Activated B cell treated with CpG ODN at 0.5 μM for 24 hours (primary cell): ENCODE data around the gene PIGM. TPM values are rescaled to one million over a fixed set of nuclear protein-coding genes. Genes with fewer than 3 reads are reported as not detected.

Experiments used
- ATAC-seq: fragments of 200-7000 bp; cut with Tn5 transposase; one replicate; pipeline ENCODE4 v1.10.0; 2021; ENCODE audit warnings: low read depth, mild to moderate bottlenecking, moderate library complexity
- CTCF ChIA-PET: fragments of 350-600 bp; sonication (Branson Sonifier 250); formaldehyde crosslinking; loops from one replicate; lab custom pipeline; 2021; ENCODE audit warnings: antibody characterized with exemption; lab: Charles Lee
- POLR2A ChIA-PET: fragments of 350-600 bp; sonication (Branson Sonifier 250); formaldehyde crosslinking; loops from one replicate; lab custom pipeline; 2021; ENCODE audit warnings: antibody characterized with exemption; lab: Charles Lee
- DNase-seq: peaks from one replicate; pipeline ENCODE4 v3.0.0; 2022
- H3K27ac Mint-ChIP-seq: one replicate; pipeline ENCODE4 v1.8.0; 2020; ENCODE audit warnings: mixed read lengths
- H3K27me3 Mint-ChIP-seq: one replicate; pipeline ENCODE4 v1.8.0; 2021; ENCODE audit warnings: mixed read lengths
- H3K36me3 Mint-ChIP-seq: one replicate; pipeline ENCODE4 v1.8.0; 2021; ENCODE audit warnings: low read depth, mixed read lengths
- H3K4me1 Mint-ChIP-seq: one replicate; pipeline ENCODE4 v1.8.0; 2021; ENCODE audit warnings: mixed read lengths
- H3K4me3 Mint-ChIP-seq: one replicate; pipeline ENCODE4 v1.8.0; 2020; ENCODE audit warnings: mild to moderate bottlenecking, mixed read lengths
- H3K9me3 Mint-ChIP-seq: one replicate; pipeline ENCODE4 v1.8.0; 2020; ENCODE audit warnings: mixed read lengths
- CTCF ChIP-seq: fragments of 200-600 bp; IDR thresholded peaks from one replicate; pipeline ENCODE4 v1.8.0; 2022; ENCODE audit warnings: antibody characterized with exemption, mild to moderate bottlenecking
- intact Hi-C: fragments of 100-400 bp; cut with micrococcal nuclease; formaldehyde crosslinking; loops from one replicate; pipeline ENCODE4 v1.15.1; 2024
- total RNA-seq: library from RNA; stranded (reverse); gene quantifications from 2 replicates; pipeline ENCODE4 v1.2.3, GENCODE V29; 2022

PIGM gene
- total RNA-seq, 1 donor from 2014 or later: 5.3 TPM

GRCh38 chr1:160040476-160040875, 8.7 kb upstream of the PIGM start:
- Mint-ChIP-seq H3K9me3 (no peaks in the 10 kb centered on the region), H3K4me1 (no peaks in the 10 kb centered on the region), H3K27me3 (peaks cover 8% of the 10 kb centered on the region), H3K27ac (no peak overlapping the region), H3K4me3 (no peak overlapping the region), H3K36me3 (no peaks in the 10 kb centered on the region)
- ChIA-PET CTCF (interaction anchor here (1.6 kb wide), 1 partner anchor 33 kb away, joined by 5 read pairs; no protein-coding TSS in a partner anchor), POLR2A (no interaction called here)
- no peak for ATAC-seq
- no peak for DNase-seq
- no peak for TF ChIP-seq CTCF
- intact Hi-C loops: no loop called here

GRCh38 chr1:160032165-160032820, 503 bp upstream of the PIGM start:
- Mint-ChIP-seq H3K27me3 (no peaks in the 10 kb centered on the region), H3K27ac (peak overlapping the region; percentile 82), H3K9me3 (no peaks in the 10 kb centered on the region), H3K4me1 (peaks cover 26% of the 10 kb centered on the region), H3K36me3 (peaks cover 6% of the 10 kb centered on the region), H3K4me3 (peak overlapping the region; percentile 97)
- ChIA-PET POLR2A (interaction anchor here (0.7 to 1.5 kb wide), 2 partner anchors 14 to 67 kb away, joined by 3 read pairs; partner anchors contain the start of gene IGSF8), CTCF (interaction anchor here (0.8 to 4.6 kb wide), 3 partner anchors 14 to 46 kb away, joined by 6 to 22 read pairs (median 13); no protein-coding TSS in a partner anchor)
- no peak for DNase-seq
- no peak for TF ChIP-seq CTCF
- intact Hi-C loops: no loop called here
- peak; percentile 14 for ATAC-seq

GRCh38 chr1:160030657-160031364, 979 bp downstream of the PIGM start:
- Mint-ChIP-seq H3K27me3 (no peaks in the 10 kb centered on the region), H3K27ac (peak overlapping the region; percentile 82), H3K9me3 (no peaks in the 10 kb centered on the region), H3K4me3 (peak overlapping the region; percentile 97), H3K4me1 (peaks cover 26% of the 10 kb centered on the region), H3K36me3 (peaks cover 6% of the 10 kb centered on the region)
- DNase-seq (no peak), ATAC-seq (no peak)
- no peak for TF ChIP-seq CTCF
- CTCF ChIA-PET: interaction anchor here (0.9 to 4.6 kb wide), 4 partner anchors 17 to 221 kb away, joined by 3 to 22 read pairs (median 4); no protein-coding TSS in a partner anchor
- POLR2A ChIA-PET: interaction anchor here (0.5 to 1.6 kb wide), 3 partner anchors 106 to 1092 kb away, joined by 3 to 4 read pairs (median 3); no protein-coding TSS in a partner anchor
- intact Hi-C loops: loop anchor here (1.0 kb wide), 1 partner anchor 251 kb away; the partner anchor contains the start of gene DUSP23

- no peaks in the 10 kb centered on the region for H3K27me3 Mint-ChIP-seq
- ChIA-PET POLR2A (no interaction called here), CTCF (no interaction called here)
- no peaks in the 10 kb centered on the region for H3K9me3 Mint-ChIP-seq
- no peak for ATAC-seq
- TF ChIP-seq CTCF: no peak
- peaks cover 6% of the 10 kb centered on the region for H3K36me3 Mint-ChIP-seq
- intact Hi-C loops: no loop called here
- H3K4me3 Mint-ChIP-seq: no peak overlapping the region
- no peak for DNase-seq
- peaks cover 26% of the 10 kb centered on the region for H3K4me1 Mint-ChIP-seq
- no peak overlapping the region for H3K27ac Mint-ChIP-seq
Measured at GRCh38 chr1:160028426-160028825, 3.4 kb downstream of the PIGM start.

GRCh38 chr1:160025314-160025713, 6.5 kb downstream of the PIGM start:
- Mint-ChIP-seq H3K4me1 (peaks cover 4% of the 10 kb centered on the region), H3K9me3 (no peaks in the 10 kb centered on the region), H3K36me3 (no peaks in the 10 kb centered on the region), H3K4me3 (no peak overlapping the region), H3K27ac (no peak overlapping the region), H3K27me3 (peaks cover 3% of the 10 kb centered on the region)
- ATAC-seq: no peak
- TF ChIP-seq CTCF: no peak
- intact Hi-C loops: no loop called here
- DNase-seq: no peak
- ChIA-PET CTCF (no interaction called here), POLR2A (no interaction called here)
